ENCODE results near the gene VPS13A.

VPS13A gene

GRCh38 chr9:77464661-77465060 lies 287.3 kb downstream of the VPS13A start:
- H3K9me3 ChIP-seq: no peaks in the 10 kb centered on the region
- H3K4me3 ChIP-seq: no peak overlapping the region
- H3K9ac ChIP-seq: no peak overlapping the region
- no peaks in the 10 kb centered on the region for H3K4me1 ChIP-seq
- H4K20me1 ChIP-seq: no peaks in the 10 kb centered on the region
- no peaks in the 10 kb centered on the region for H3K27me3 ChIP-seq
- H3K4me2 ChIP-seq: no peak overlapping the region
- no peak for TF ChIP-seq Cebpa-rat (IDR thresholded peaks at IDR 0.05)
- no peaks in the 10 kb centered on the region for H3K36me3 ChIP-seq
- no peak overlapping the region for H3K27ac ChIP-seq

DNA sequence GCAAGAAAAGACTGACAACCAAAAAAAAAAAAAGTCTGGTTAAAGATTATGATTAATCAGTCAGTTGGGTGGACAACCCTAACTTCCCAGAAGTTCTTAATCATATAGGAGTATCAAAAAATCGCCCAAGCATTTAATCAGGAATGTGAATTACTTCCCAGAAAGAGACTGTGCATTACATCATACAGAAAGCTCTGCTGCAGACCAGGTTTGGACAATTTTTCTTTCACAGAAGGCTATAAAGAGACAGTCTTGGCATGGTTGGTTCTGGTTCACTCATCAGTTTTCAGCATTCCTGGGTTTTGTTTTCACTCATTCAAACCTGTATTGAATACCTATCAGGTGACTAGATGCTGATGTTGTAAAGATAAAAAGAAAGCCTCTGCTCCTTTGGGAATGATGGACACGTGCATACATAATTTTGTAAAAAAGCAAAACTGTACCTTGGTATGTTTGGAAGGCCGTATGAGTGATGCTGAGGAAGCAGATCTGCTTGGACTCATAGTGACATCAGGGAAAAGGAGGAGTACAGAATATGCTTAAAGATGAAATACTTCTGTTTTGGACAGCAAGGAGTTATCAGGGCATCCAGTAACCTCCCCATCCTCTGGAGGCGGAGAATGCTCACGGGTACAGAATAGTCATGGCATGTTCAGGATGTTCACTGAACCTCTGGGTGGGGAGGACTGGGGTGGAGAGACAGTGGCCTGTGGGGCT lies 292.3 kb downstream of the VPS13A start:
- H3K27ac ChIP-seq: no peak overlapping the region
- no peak overlapping the region for H3K4me3 ChIP-seq
- peaks cover 18% of the 10 kb centered on the region for H3K9me3 ChIP-seq
- no peaks in the 10 kb centered on the region for H3K4me1 ChIP-seq
- H3K4me2 ChIP-seq: no peak overlapping the region
- H3K9ac ChIP-seq: no peak overlapping the region
- TF ChIP-seq Cebpa-rat (IDR thresholded peaks at IDR 0.05): no peak
- H3K36me3 ChIP-seq: no peaks in the 10 kb centered on the region
- H4K20me1 ChIP-seq: no peaks in the 10 kb centered on the region
- no peaks in the 10 kb centered on the region for H3K27me3 ChIP-seq

Data from BLaER1 (cell line).